ENCODE data around the gene ITGB6.

Gene ITGB6

DNA sequence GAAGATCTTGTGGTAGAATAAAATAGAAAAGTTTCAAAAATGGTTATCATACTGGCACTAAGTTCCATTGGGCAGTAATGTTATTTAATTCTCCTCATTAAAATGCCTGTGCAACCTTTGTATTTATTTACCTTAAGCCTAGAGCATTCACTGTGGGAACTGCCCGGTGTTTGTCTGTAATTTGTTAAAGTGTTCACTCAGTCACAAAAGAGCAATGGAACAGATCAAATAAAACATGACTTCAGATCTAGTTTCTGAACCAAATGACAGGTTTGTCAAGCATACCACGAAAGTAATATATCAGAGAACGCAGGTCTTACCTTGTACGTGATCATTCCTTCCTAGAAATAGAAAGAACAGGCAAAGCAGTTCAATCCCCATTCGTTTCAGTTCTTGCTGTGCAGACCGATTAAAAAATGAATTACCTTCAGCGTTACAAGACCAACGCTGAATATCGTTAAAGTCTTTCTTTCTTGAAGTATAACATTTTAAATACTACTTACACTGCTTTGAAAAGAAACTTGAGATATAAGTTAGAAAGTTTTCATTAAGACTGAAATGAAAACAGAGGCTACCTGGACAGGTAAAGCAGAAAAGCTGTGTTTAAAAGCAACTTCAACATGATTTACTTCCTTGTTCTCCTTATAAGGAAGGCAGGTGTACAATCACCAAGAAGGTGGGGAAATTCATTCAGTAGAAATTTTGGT is at the start of gene ITGB6:
Gene ITGB6, minus strand, starts transcription at position 590 of the 707 bp plus-strand sequence. Its CDS starts 209 bp downstream, at position 381.
- no peak for DNase-seq

GRCh38 chr2:160247296-160248035 is 47.4 kb upstream of the ITGB6 start:
- DNase-seq = no peak

DNA sequence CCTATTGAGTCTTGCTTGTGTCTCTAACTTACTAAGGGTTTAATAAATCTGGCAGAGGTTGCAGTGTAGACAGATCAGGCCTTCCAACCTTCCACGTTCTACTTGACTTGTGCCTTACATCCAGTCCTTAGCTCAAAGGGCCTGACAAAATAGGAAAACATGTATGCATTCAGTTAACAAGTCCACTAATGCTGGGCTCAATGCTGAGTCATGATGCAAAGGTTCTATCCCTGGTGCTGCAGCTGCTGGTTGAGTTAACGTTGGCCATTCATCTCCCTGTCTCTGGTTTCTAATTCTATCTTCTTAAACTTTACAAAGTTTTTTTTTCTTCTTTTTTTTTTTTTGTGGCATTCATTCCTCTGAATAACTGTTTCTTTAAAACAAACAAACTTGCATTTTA is 46.3 kb upstream of the ITGB6 start:
- no peak for DNase-seq

DNA sequence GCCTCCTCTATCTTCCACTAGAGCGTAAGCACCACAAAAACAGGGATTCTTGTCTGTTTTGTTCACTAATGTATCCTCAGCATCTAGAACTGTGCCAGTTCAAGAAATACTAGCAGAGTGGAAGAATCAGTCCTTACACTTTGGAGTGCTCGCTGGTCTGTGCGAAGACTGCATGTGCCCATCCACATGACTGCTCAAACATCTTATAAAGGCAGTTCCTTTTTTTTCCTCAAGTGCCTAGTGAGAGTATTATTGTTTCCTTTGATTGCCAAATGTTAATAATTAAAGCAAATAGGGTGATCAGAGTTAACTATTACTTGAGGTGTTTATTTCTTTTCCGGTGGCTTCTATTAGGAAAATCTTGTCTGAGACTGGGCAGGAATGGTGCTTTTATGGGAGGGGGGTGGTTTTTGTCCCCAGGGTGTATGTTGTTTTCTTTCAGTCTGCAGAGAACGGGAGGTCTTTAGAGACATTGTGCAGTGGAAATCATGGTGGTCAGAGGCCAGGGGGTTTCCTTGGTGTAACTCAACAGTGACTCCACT is 45.6 kb upstream of the ITGB6 start:
- no peak for DNase-seq

DNA sequence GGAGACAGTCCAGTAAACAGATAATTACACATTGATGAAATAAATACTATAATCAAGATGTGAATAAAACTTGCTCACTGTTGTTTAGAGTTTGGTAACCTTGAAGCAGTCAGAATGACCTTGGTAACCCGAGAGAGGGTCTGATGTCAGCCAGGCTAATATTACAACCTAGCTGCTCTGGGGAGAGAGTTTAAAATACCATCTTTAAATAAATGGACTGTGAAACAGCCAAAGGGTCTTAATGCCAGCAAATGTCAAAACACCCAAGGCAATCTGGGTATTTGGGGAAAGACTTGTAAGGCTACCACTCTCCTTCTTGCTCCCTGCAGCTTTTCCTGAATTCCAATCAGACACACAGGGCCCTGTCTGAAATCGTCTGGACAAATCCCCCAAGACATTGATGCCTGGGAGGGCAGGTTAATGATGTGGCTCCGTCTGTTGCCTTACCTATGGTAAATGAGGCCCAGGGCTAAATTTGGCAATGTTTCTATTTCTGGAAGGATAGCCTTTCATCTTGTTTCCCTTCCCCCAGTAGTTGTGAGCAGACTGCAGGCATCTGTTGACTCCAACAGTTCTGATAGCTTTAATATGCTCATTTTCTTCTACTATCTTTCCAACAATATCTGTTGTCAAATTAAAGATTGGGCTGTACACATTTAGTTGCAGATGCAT is 43.0 kb upstream of the ITGB6 start:
- no peak for DNase-seq

GRCh38 chr2:160241251-160242137 is 41.4 kb upstream of the ITGB6 start:
- DNase-seq = no peak

- no peak for DNase-seq
These were observed 39.4 kb upstream of the ITGB6 start for GRCh38 chr2:160239436-160239835.

GRCh38 chr2:160238392-160238791 is 38.3 kb upstream of the ITGB6 start:
- DNase-seq = no peak

- no peak for DNase-seq
These were observed 32.9 kb upstream of the ITGB6 start for GRCh38 chr2:160232905-160233475.

- peak; percentile 3 for DNase-seq
These were observed 29.5 kb upstream of the ITGB6 start for GRCh38 chr2:160229591-160229990.

DNA sequence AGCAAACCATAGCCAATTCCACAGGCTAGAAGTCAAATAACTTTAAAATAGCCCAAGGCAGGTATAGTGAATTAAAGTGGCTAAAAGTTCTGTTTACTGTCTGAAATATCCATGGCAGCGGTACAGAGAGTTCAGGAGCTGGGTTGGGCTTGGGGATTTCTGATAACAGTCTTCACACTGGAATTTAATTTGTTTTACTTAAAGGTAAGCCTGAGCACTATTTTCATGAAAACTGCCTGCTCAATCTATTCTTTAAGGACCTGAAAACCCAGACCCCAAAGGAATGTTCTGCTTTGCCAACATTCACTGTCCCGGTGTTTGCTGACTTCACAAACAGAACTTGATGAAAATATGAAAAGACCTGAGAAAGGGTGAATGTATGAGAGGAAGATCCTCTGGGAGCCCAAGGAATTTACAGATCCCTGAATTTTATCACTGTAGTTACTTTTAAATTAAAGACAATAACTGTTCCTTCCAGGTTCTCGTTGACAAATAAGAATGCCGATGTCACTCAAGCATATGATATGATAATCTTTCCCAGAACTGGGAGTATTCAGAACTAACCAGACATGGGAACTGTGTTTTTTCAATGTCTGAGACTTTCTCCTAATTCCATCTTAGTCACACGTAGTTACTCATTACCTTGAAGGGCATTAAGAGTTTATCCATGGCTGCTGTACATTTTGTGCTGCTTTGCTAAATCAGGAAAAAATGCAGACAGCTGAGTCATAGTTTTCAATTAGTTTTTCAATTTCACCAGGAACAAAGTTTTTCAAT is 28.3 kb upstream of the ITGB6 start:
- DNase-seq = no peak

- no peak for DNase-seq
These were observed 27.3 kb upstream of the ITGB6 start for GRCh38 chr2:160227293-160227915.

DNA sequence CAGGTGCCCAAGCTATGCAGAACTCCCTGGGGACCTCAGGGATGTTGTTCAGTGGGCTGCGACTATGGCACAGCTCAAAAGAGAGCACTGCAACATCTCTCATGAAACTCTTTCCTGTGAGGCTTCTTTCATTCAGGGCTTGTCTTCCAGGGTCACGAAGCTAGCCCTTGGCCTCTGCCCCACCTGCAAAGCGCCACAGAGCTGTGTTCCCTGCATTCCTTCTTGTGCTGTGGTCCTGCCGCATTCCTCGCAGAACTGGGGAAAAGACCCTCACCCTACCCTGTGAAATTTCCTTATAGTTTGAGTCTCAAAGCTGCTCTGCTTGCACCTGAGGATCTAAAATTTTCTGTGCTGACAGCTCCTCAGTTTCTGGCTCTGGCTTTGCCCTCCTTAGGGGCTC is 26.3 kb upstream of the ITGB6 start:
- no peak for DNase-seq

DNA sequence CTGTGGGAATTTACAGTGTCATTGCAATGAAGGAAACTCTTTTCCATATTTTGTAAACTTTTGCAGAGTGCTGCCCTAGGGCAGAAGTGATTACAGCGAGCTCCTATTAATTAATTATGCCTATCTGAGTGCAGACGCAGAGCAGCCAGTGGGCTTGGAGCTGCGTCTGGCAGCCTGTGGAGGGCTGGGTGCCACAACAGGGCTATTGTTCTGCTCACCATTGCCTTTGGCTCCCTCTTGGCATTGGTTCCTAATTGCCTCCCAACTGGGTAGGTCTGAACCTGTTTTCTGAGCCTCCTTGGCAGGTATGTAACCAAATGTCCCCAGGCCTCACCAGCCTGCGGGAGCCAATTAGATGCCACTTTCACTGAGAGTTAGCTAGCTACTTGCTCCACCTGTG is 25.6 kb upstream of the ITGB6 start:
- DNase-seq = no peak

DNA sequence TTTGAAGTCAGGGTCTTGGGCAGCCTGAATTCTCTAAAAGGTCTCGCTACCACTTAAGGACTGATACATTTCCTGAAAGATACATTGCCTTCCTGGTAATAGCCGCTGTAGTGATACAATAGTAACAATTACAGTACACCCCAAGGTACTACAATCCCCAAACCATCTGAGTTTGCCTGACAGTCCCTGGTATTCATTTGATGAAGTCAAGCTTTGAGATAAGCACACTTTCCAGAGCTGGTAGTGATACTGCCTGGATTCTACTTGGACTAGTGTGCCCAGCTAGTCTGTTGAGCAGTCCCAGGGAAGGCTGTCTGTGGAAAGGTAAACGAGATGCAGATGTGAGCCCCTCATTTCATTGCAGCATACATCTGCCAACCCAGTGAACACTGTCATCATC is 24.4 kb upstream of the ITGB6 start:
- DNase-seq = no peak

GRCh38 chr2:160224060-160224459 is 24.0 kb upstream of the ITGB6 start:
- DNase-seq = peak; percentile 11

DNA sequence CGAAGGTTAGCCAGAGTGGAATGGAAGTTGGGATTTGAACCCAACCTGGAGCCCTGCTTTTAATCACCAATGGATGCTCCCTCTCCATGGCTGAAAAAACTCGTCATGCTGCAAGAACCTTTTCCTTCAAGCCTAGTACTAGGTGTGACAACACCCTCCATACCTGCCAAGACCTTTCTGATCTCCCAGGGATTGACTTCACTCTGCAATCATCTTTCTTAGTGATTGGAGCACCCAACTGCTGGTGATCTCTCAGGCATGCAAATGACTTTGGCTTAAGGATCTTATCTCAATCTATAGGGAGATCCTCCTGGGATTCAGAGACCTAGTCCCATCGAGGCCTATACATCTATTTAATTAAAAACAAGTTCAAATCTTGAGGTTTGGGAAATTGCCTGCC is 23.5 kb upstream of the ITGB6 start:
- no peak for DNase-seq

GRCh38 chr2:160222546-160223283 is 22.6 kb upstream of the ITGB6 start:
- no peak for DNase-seq

DNA sequence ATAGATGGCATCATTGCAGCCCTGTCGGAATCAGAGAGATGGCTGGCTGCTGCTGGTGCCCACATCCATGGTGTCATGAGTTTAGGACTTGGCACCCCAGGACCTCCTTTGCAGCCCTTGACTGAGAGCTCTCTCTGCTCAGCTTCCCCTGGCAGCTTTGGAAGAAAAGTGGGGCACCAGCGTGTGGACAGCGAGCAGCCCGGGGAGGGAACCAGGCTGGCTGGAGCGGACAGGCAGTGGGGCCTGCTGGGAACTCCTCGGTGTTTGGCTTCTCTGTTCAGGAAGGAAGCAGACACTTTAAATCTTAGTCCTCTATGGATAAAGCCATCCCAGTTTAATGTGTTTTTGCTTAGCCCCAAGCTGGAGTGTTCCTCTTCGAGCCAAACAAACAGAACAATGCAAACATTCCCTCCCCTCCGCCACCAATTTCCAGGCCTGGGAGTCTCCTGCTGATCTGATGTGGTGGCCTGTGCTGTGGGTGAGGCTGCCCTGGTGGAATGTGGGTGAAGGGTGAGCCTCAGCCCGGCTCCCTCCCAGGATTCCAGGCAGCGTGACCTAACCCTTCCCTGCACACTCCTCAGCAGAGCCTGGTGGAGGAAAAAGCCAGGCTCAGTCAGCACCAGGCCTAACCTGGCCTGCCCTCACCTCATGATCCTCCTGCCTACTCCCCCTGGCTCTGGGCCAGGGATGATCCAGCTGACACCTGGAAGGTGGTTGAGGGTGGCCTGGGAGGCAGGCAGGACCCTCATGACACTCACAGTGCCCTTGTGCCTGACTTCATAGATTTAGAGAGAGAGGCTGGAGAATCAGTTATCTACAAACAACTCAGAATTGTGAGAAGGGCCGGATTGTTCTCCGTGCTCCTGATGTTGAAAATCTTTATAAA is 21.6 kb upstream of the ITGB6 start:
- DNase-seq = no peak
